Measurements from ENCODE around the gene CPA1. TPM values are rescaled to one million over a fixed set of nuclear protein-coding genes. Genes with fewer than 3 reads are reported as not detected.

Gene CPA1
- total RNA-seq = 10 to 100 TPM in 1 of 2 donors, not detected in 1; 35.4 TPM

GRCh38 chr7:130379921-130380860 lies at the start of gene CPA1:
Gene CPA1, plus strand, starts transcription at chr7:130380494. Its CDS starts 27 bp downstream, at chr7:130380521.
- no peak for DNase-seq
- Histone ChIP-seq H3K36me3 (no peaks in the 10 kb centered on the region), H3K9ac (ENCODE audit: low read depth in 2 of 2, low read length in 2 of 2) (no peak within 1 kb of the TSS), H3K9me3 (no peaks in the 10 kb centered on the region), H3K4me1 (no peaks in the 10 kb centered on the region), H3K27me3 (no peaks in the 10 kb centered on the region), H3K27ac (no peak within 1 kb of the TSS), H3K4me3 (no peak within 1 kb of the TSS)
- intact Hi-C loops (cut with DNase I) = no loop called here
- no peak for TF ChIP-seq CTCF (IDR thresholded peaks at IDR 0.05)

DNA sequence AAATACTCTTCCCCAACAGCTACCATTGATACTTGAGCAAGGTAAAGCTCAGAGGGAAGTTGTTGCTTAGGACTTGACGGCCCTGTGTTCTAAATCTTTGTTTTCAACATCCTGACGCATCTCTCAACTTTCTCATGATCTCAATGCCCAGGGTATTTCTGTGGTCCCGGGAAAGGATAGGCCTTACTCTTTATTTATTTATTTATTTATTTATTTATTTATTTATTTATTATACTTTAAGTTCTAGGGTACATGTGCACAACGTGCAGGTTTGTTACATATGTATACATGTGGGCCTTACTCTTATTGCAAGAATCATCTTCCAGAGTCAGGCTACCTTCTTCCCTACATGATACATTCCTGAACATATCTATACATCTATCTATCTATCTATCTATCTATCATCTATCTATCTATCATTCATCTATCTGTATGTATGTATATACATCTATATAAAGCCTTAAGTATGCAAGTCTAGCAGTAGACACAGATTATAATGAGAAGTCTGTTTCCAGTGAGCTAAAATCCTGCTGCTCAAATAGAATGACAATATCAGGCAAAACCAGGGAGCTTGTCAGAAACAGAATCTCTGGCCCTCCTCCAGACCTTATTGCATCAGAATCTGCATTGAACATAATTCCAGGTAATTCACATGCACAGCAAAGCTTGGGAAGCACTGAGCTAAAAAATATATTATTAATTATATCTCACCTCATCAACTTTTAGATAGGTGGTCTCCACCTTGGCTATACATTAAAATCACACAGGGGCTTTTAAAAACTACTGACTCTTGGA lies 47.8 kb upstream of the CPA1 start:
- TF ChIP-seq CTCF (IDR thresholded peaks at IDR 0.05) = no peak
- H3K9ac ChIP-seq (ENCODE audit: low read depth in 2 of 2, low read length in 2 of 2) = no peak overlapping the region
- H3K4me1 ChIP-seq = no peaks in the 10 kb centered on the region
- no peak overlapping the region for H3K4me3 ChIP-seq
- no peak for DNase-seq
- intact Hi-C loops (cut with DNase I) = no loop called here
- no peak overlapping the region for H3K27ac ChIP-seq
- no peaks in the 10 kb centered on the region for H3K36me3 ChIP-seq
- H3K27me3 ChIP-seq = no peaks in the 10 kb centered on the region
- H3K9me3 ChIP-seq = no peaks in the 10 kb centered on the region

DNA sequence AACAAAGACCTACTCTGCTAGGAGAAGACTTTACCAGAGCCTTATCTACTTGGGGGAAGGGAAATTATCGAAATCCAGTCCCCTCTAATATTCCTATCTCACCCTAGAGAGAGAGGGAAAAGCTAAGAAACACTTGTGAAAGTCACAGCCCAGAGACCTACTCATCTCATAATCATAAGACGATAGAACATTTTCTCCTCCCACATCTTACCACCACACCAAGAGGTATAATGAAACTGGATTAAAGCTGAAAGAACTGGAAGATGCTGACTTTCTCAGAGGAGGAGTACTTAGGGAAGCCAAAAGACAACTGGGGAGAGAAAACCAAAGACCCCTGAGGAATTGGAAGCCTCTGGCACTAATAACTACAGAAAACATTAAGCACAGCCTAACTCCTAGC lies 46.5 kb upstream of the CPA1 start:
- no peaks in the 10 kb centered on the region for H3K4me1 ChIP-seq
- intact Hi-C loops (cut with DNase I) = no loop called here
- no peak overlapping the region for H3K9ac ChIP-seq (ENCODE audit: low read depth in 2 of 2, low read length in 2 of 2)
- TF ChIP-seq CTCF (IDR thresholded peaks at IDR 0.05) = no peak
- no peaks in the 10 kb centered on the region for H3K27me3 ChIP-seq
- H3K36me3 ChIP-seq = no peaks in the 10 kb centered on the region
- H3K9me3 ChIP-seq = no peaks in the 10 kb centered on the region
- H3K4me3 ChIP-seq = no peak overlapping the region
- H3K27ac ChIP-seq = no peak overlapping the region
- DNase-seq = no peak

DNA sequence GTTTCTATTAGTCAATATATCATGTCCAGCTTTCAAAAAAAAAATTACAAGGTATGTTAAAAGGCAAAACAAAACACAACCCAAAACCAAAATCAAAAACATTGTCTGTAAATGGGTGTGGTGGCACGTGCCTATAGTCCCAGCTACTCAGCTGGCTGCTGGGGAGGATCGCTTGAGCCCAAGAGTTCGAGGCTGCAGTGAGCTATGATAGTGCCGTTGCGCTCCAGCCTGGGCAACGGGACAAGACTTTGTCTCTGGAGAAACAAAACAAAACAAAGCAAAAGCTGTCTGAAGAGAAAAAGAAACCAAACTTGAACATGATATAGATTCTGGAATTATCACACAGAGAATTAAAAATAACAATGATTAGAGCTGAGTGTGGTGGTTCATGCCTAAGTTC lies 46.0 kb upstream of the CPA1 start:
- TF ChIP-seq CTCF (IDR thresholded peaks at IDR 0.05) = no peak
- H3K4me1 ChIP-seq = no peaks in the 10 kb centered on the region
- no peaks in the 10 kb centered on the region for H3K27me3 ChIP-seq
- H3K36me3 ChIP-seq = no peaks in the 10 kb centered on the region
- DNase-seq = no peak
- H3K9ac ChIP-seq (ENCODE audit: low read depth in 2 of 2, low read length in 2 of 2) = no peak overlapping the region
- no peak overlapping the region for H3K27ac ChIP-seq
- intact Hi-C loops (cut with DNase I) = no loop called here
- H3K4me3 ChIP-seq = no peak overlapping the region
- H3K9me3 ChIP-seq = no peaks in the 10 kb centered on the region

DNA sequence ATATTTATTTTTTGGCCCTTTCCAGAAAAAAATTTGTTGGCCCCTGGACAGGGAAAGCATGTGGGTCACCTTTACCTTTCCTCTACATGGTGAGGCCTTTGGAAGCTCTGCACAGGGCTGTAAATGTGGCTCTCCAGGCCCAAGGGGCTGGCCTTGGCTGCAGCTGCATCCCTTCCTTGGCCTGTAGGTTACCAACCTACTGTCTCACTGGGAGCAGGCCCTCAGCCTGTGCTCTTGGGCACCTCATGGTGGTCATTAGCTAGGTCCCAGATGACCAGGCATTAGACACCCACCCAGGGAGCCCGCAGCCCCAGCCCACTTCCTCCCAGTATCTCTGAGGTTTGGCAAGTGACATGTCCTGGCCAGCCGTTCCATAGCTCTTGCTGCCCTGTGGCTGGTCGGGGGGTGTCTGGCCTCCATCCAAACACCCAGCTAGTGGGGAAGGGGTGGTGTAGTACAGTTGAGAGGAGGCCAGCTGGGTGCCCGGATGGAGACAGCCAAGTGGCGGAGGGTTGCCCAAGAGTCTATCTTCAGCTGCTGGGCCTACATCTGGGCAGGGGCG lies 42.8 kb upstream of the CPA1 start:
- H3K27me3 ChIP-seq = no peaks in the 10 kb centered on the region
- TF ChIP-seq CTCF (IDR thresholded peaks at IDR 0.05) = no peak
- H3K9ac ChIP-seq (ENCODE audit: low read depth in 2 of 2, low read length in 2 of 2) = no peak overlapping the region
- no peak overlapping the region for H3K4me3 ChIP-seq
- no peak overlapping the region for H3K27ac ChIP-seq
- intact Hi-C loops (cut with DNase I) = no loop called here
- H3K9me3 ChIP-seq = no peaks in the 10 kb centered on the region
- DNase-seq = no peak
- no peaks in the 10 kb centered on the region for H3K4me1 ChIP-seq
- H3K36me3 ChIP-seq = no peaks in the 10 kb centered on the region
